HG03442 (cell line): Measurements from ENCODE around the gene PPM1H.
"Not testable (repeated sequence)": the region's sequence is repeated elsewhere in the genome, so short reads cannot be mapped to it uniquely, and the experiment has no call there.

Experiments used
- ATAC-seq: cut with Tn5 transposase; IDR thresholded peaks from one replicate; pipeline ENCODE4 v1.9.1; 2021; ENCODE audit warnings: mild to moderate bottlenecking, moderate library complexity; ENCODE audit not compliant: unreplicated experiment

PPM1H gene

DNA sequence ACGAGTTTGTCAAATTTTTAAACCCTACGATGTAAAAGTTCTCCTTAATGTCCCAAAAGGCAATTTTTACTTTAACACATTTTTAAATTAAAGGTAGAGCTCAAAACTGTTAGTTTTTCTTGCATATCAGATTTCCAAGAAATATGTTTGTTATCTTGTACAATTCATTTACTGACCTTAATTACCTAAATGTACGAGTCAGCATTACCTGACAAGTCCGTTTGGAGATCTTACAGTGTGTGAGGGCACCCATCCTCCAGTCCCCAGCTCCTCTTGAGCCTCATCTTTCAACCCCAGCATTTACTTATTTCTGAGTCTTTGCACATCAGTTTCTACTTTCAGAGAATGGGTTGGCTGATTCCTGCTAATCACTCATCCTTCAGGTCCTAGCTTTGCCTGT, 23.7 kb downstream of the PPM1H start:
- ATAC-seq: no peak

DNA sequence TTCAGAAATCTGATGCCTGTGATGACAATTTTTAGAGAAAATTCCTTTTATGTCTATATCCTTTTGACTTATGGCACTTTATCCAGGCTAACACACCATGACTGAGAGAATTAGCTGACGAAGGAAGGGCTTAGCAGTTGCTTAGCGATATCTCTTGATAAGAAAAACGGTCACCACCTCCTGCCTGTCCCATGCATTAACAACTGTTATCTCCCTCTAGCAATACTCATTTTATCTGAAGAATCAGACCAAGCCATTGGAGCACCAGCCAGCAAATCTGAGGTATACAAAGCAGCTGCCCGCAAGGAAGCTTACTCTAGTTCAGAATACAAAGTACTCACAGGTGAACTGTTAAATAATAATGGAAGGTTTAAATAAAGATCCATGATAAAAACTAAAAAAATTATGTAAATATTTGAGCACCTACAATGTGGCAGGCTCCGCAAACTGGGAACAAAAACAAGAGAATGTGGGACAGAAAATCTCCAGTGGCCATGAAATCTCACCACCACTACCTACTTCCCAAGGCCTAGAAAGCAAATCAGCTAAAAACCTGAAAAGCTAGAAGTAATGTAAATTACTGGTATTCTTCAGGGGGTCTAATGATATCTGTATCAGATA, 24.3 kb downstream of the PPM1H start:
- ATAC-seq: no peak

DNA sequence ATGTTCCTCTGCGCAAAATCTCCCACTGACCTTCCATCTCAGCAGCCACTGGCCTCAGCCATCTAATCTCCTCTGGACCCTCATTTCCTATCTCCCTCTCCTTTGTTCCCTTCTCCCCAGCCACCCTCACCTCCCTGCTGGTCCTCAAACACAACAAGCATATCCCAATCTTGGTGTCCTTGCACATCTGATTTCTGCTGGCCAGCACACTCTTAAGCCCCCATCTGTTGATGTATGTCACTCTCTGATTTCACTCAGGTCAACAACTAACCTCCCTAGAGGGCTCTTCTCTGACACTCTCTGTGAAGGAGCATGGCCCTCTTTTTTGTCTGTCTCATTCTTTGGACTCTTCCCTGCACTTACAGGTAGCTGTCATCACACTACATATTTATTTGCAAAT, 25.6 kb downstream of the PPM1H start:
- no peak for ATAC-seq

DNA sequence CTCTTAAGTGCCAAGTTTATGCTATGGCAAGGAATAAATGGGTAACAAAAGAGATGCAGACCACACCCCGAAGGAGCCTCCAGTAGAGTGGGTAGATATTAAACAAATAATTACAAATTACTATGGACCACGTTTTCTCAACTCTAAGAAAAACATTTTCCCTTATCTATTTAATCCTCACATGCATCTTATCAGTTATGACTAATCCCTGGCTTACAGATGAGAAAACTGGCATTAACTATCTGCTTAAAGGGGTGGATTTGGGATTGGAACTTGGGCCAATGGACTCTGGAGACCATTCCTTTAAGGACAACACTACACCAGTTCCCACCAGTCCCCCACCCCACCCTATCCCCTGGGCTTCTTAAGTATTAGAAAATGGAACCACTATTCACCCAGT, 26.3 kb downstream of the PPM1H start:
- no peak for ATAC-seq

DNA sequence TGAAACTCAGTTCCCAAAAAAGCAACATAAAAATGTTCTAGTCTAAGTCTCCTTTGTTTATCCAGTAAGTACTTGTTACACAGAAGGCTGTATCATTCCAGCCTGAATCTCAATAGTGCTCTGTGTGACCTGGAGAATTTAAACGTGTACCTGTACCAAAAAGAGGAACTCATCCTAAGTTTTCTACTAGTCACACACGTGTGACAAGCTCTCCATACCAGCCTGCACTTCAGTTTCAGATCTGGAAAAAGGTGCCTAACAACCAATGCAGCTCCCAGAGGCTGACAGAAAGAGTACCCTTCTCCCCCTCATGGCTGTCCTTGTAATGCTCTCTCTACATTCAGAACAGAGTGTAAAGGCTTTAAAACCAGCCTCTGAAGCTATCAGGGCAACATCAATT, 27.4 kb downstream of the PPM1H start:
- no peak for ATAC-seq

DNA sequence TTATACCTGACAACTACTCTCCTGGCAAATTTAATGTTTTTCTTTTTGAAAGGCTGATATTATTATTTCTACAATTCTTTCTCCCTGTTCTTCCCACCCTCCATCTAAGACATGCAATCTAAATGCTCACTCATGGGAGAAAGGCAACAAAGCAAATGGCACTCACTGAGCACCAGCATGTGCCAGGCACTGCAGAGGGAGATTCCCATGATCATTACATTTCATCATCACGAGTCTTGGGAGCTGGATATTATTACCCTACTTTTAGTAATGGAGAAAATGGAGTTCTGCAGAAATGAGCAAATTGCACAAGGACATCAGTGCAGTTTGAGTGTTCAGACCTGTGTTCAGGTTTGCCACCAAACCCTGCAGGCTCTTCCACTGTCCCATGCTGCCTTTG, 27.9 kb downstream of the PPM1H start:
- ATAC-seq: no peak

DNA sequence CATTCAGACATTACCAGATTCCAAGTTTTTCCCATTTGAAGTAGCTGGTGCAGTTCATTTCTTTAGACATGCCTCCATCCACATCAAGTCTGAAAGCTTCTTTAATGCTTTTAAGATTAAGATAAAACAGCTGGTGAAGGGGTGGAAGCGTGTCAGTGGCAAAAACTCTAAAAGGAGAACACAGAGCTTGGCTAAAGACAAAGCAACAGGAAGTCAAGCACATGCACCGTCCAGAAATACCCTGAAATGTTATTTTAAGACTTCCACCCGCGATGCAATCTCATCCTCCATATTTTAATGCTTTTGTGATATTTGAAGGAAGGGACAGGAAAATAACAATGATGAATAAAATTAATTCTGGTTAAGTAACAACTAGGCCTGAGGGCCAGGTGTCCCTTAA, 31.8 kb downstream of the PPM1H start:
- no peak for ATAC-seq

DNA sequence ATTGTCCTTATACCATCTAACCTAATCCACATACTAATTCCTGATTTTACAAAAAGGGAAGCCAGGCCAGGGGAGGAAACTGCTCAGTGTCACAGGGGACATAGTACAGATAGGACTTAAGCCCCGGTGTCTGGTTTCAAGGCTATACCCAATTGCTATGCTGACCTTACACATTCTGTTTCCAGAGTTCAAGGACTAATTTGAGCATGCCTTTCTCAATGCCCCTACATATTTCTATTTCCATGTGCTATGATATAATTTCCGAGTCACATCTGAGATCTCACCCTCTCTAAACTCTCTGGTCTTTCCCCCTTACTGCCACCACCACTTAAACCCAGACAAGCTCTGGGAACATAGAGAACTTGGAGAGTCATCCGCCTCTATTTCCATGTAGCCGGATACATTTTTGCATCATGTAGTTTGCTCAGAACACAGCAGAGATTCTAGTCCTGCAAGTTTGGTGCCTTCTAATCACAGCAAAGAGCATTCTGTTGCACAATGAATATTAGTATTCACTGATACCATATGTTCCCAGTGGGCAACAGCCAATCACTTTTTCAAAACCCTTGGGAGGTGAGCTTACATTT, 34.2 kb downstream of the PPM1H start:
- ATAC-seq: no peak

DNA sequence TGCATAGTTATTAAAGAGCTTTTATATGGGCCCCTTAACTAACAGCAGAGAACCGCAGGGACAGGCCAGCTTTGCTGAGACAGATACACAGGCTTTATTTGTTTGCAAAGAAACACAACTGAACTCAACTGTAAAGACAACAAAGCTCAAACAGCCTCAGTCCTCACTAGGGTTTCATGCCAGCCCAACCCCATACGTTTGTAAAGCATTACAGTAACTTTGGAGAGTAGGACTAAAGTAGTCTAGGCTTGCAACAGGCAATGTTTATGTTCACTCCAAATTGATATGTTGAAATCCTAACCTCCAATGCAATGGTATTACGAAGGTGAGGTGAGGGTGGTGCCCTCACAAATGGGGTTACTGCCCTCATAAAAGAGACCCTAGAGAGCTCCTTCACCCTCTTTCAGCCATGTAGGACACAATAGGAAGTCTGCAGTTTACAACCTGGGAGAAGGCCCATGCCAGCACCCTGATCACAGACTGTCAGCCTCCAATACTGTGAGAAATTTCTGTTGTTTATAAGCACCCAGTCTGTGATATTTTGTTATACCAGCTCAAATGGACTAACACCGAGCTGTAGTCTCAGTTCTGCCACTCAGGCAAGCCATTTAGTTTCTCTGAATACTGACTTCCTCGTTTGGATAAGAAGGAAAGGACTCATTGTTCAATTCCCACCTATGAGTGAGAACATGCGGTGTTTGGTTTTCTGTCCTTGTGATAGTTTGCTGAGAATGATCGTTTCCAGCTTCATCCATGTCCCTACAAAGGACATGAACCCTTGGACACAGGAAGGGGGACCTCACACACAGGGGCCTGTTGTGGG, 35.2 kb downstream of the PPM1H start:
- no peak for ATAC-seq

DNA sequence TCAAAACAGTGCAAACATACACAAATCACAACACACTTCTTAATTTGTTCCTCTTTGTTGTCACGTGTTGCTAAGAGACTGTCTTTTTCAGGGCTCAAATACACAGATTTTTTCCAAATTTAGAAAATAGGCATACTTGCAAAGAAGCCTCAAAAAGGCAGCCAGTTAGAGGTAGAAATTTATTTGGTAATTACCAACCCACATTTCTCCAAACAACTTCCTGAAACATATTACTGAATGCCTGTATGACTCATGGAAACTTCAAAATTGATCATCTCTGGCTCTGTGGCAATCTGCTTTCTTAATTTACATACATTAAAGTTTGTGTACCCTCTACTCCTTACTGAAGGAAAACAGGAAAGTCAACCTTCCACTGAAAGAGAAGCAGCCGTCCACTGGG, 36.4 kb downstream of the PPM1H start:
- ATAC-seq: no peak

DNA sequence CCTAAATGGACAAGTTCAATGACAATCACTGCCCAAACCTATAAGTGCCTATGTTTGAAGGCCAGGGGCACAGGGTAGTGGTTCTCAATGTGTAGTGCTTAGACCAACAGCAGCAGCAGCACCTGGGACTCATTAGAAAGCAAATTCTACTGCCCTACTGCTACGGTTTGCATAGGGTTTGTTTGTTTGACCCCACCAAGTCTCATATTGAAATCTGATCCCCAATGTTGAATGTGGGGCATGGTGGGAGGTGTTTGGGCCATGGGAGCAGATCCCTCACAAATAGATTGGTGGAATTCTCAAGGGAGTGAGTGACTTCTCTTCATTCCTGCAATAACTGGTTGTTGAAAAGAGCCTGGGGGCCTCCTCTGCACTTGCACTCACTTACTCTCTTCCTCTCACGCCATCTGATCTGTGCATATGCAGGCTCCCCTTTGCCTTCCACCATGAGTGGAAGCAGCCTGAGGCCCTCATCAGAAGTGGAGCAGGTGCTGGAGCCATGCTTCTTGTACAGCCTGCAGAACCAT, 39.5 kb downstream of the PPM1H start:
- no peak for ATAC-seq

DNA sequence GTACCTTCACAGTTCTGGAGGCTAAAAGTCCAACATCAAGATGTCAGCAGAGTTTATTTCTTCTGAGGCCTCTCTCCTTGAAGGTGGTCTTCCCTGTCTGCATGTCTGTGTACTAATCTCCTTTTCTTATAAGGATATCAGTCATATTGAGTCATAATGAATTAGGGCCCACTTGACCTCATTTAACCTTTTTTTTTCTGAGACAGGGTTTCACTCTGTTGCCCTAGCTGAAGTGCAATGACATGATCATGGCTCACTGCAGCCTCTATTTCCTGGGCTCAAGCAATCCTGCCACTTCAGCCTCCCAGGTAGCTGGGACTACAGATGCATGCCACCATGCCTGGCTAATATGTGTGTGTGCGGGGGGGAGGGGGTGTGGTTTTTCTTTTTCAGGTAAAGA, 41.7 kb downstream of the PPM1H start:
- ATAC-seq: no peak

DNA sequence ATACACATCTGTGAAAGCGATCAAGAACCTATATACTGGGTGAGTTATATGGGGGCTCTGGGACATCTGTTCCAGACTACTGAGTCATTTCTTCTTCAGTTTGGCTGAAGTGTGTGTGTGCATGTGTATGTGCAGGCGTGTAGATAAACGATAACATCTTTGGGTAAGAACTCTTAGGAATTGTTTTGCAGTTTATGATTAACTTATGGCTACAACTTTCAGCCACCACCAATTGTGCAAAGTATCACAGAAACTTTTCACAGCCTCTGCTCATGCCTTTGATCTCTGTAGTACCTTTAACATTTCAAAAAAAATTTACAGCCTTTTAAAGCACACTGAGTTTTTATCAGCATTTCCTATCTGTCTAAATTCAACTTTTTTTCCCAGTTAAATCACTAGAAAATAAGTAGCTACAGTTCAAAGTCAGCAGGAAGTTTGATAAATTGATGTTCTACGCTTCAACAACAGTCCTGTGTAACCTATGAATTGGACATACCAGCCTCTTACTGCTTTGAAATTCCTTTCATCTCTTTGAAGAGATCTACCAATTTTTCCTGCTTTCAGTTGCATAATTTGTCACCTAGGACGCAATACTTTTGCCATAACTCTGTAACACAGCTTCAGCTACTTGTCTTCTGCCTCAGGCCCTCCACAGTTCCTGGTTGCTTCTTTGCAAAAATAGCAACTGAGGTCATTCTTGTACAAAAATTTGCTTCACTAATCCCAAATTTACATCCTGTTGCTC, 43.0 kb downstream of the PPM1H start:
- ATAC-seq: no peak

DNA sequence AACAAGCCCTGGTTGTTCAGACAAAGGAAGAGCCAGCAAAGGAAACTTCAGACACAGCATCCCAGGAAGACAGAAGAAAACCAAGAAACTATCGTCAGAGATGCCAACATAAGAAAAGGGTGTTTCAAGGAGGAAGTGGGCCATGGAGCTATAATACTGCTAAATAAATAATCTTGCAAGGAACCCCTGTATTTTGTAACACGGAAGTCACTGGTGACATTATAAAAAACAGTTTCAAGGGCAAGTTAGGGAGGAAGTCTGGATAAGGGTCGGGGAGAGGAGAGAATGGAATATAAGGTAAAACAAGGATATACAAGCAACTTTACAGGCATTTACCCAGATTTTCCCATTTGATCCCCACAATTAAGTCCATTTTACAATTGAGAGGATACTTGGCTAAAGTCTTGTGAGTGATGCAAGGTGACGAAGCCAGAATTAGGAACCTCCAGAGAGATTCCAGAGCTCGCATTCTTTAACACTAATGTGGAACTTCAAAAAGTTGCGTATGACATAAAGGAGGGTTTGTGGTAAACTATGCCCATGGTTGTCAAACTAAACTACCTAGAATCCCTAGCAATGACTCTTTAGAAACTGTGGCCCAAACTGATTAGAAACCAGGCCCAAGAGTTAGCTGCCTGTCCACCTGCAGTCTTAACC, 46.4 kb downstream of the PPM1H start:
- no peak for ATAC-seq

DNA sequence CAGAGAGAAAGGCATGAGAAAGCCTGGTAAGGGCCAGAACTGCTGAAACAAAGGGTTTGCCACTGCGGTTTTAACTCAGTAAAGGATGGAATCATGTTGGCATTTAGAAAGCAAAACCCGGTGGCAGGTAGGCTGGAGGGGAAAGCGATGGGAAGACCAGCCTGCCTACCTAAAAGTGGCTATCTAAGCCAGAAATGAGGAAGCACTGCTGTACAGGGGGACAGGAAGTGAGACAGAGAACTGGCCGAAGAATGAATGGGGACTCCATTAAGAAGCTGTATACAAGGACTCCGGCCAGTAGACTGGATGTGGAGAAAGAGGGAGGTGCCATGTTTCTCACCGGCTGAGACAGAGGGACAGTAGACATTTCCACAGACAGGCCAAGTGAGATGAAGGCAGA, 48.2 kb downstream of the PPM1H start:
- no peak for ATAC-seq

DNA sequence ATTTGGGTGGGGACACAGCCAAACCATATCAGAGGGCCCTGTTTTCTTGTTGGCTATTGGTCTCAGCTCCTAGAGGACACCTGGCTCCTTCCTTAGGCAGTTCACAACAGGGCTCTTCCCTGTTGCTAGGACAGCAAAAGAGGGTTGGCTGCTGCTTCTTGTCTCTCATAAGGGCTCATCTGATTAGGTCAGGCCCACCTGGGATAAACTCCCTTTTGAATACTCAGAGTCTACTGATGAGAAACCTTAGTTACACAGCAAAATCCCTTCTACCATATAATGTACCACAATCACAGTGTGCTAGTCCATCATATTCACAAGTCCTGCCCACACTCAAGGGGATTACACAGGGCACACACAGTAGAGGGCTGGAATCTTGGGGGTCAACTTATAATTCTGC, 49.7 kb downstream of the PPM1H start:
- ATAC-seq: no peak

DNA sequence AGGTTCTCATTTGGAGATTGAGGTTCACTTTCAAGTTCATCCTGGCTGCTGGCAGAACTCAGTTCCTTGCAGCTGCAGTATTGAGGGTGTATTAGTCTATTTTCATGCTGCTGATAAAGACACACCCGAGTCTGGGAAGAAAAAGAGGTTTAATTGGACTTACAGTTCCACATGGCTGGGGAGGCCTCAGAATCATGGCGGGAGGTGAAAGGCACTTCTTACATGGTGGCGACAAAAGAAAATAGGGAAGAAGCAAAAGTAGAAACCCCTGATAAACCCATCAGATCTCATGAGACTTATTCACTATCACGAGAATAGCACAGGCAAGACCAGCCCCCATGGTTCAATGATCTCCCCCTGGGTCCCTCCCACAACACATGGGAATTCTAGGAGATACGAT, 50.1 kb downstream of the PPM1H start:
- not testable (repeated sequence) for ATAC-seq

DNA sequence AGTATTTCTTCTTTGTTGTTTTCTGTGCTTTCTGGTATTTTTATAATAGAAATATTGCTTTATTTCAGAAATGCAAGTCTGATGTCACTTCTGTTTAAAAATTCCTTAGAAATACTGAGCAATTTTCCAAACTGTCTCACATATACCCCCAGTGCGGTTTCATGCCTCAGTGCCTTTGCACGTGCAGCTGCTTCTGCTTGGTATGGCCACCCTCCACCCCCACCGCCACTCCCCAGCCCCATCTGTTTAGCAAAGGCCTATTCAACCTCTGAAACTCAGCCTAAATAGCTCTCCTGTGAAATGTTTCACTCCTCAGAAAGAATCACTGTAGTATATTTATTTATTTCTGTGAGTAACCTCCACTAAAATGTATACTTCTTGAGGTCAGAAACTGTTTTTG, 52.3 kb downstream of the PPM1H start:
- ATAC-seq: no peak

DNA sequence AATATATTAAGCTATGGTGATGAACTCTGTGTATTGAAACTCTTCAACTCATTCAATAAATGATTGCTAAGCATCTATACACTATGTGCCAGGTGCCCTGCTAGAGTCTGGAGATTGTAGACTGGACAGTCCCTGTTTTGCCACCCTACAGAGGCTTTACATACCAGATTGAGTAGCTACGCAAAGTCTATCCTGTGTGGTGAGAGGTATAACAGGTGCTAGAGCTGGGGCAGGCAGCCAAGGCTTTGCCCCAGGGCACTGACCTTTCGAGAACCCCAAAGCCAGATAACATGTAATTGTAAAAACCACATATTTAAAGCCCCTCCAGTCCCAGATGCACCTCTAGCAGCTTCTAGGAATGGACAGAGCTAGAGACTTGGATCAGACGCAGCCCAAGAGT, 52.8 kb downstream of the PPM1H start:
- no peak for ATAC-seq

DNA sequence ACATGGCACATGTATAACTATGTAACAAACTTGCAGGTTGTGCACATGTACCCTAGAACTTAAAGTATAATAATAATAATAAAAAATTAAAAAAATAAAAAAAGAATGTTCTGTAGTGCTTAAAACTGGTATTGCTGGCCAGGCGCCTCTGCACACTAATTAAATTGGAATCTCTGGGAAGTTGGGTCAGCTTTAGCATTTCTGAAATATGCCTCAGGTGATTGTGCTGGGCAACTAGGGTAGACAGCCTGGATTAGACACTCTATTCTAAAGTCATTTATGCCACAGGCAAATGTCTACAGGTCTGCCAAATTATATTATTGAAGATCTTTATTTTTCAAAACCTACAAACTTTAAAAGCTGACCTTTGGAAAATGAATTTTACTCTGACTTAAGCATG, 55.3 kb downstream of the PPM1H start:
- no peak for ATAC-seq

DNA sequence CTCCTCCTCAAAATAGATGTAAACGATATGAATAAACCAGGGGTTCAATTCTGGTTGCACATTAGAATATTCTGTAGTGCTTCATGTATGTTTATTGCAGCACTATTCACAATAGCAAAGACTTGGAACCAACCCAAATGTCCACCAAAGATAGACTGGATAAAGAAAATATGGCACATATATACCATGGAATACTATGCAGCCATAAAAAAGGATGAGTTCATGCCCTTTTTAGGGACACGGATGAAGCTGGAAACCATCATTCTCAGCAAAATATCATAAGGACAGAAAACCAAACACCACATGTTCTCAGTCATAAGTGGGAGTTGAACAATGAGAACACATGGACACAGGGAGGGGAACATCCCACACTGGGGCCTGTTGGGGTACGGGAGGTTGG, 55.7 kb downstream of the PPM1H start:
- not testable (repeated sequence) for ATAC-seq
